B cell (primary cell): ENCODE results near the gene STX12. TPM values are rescaled to one million over a fixed set of nuclear protein-coding genes. Genes with fewer than 3 reads are reported as not detected.

ENCODE experiments used
- ATAC-seq: fragments of 200-7000 bp; cut with Tn5 transposase; one replicate; pipeline ENCODE4 v1.10.0; 2021; ENCODE audit warnings: low read depth, mild to moderate bottlenecking, moderate number of reproducible peaks, moderate library complexity
- CTCF ChIA-PET: fragments of 350-600 bp; sonication (Branson Sonifier 250); formaldehyde crosslinking; loops from one replicate; lab custom pipeline; 2021; ENCODE audit warnings: antibody characterized with exemption, inconsistent platforms; lab: Charles Lee
- POLR2A ChIA-PET: fragments of 350-600 bp; sonication (Branson Sonifier 250); formaldehyde crosslinking; loops from one replicate; lab custom pipeline; 2021; ENCODE audit warnings: antibody characterized with exemption; lab: Charles Lee
- DNase-seq: peaks from one replicate; pipeline ENCODE4 v3.0.0; 2013
- H2AFZ ChIP-seq: 2 replicates; pipeline ENCODE4 v1.6.1; 2012; ENCODE audit warnings: mild to moderate bottlenecking, low read depth, low read length; ENCODE audit not compliant: insufficient read depth, poor library complexity, severe bottlenecking
- H3K27ac ChIP-seq, 2 donors: 1 replicate in 1 of 2; 2 replicates in 1 of 2; pipeline ENCODE4 v1.5.1; 2012 to 2013; ENCODE audit warnings: low read length in 2 of 2, mild to moderate bottlenecking in 2 of 2, moderate library complexity in 1 of 2
- H3K27me3 ChIP-seq, 4 experiments: fragments of 200-600 bp in 1 of 4; sonication (generic) in 1 of 4; replicated peaks in 1 of 4; 1 replicate in 2 of 4; 2 replicates in 2 of 4; pipeline versions ENCODE4 v1.6.1 to v1.7.0; 2013 to 2016; ENCODE audit warnings: low read length in 3 of 4, mild to moderate bottlenecking in 2 of 4, mixed read lengths in 1 of 4, moderate library complexity in 1 of 4; ENCODE audit not compliant: insufficient read depth in 4 of 4, control insufficient read depth in 3 of 4; ENCODE audit errors: control extremely low read depth in 1 of 4
- H3K36me3 ChIP-seq, 2 experiments: replicated peaks in 1 of 2; 1 replicate in 1 of 2; 2 replicates in 1 of 2; pipeline versions ENCODE4 v1.6.1 to v1.7.1; 2013; ENCODE audit warnings: low read length in 1 of 2; ENCODE audit not compliant: insufficient read depth in 2 of 2, control insufficient read depth in 1 of 2; ENCODE audit errors: control extremely low read depth in 1 of 2, extremely low read depth in 1 of 2
- H3K4me1 ChIP-seq, 2 donors: fragments of 200-600 bp in 1 of 2; sonication (generic) in 1 of 2; 1 replicate in 1 of 2; 2 replicates in 1 of 2; pipeline versions ENCODE4 v1.5.1 to v1.6.1; 2013 to 2017; ENCODE audit warnings: low read length in 2 of 2; ENCODE audit not compliant: control insufficient read depth in 2 of 2, insufficient read depth in 2 of 2
- H3K4me2 ChIP-seq: replicated peaks from 2 replicates; pipeline ENCODE3; 2012; ENCODE audit warnings: mild to moderate bottlenecking, low read depth, low read length; ENCODE audit not compliant: poor library complexity, severe bottlenecking
- H3K4me3 ChIP-seq, 5 experiments: fragments of 200-600 bp in 1 of 5; sonication (generic) in 1 of 5; 1 replicate in 3 of 5; 2 replicates in 2 of 5; pipeline versions ENCODE4 v1.5.1 to v1.7.0; 2011 to 2016; ENCODE audit warnings: low read length in 4 of 5, mild to moderate bottlenecking in 4 of 5, low read depth in 2 of 5, control low read depth in 1 of 5, moderate library complexity in 1 of 5; ENCODE audit not compliant: insufficient read depth in 1 of 5; ENCODE audit errors: control extremely low read depth in 1 of 5, extremely low read depth in 1 of 5
- H3K79me2 ChIP-seq: fragments of 200-600 bp; sonication (generic); one replicate; pipeline ENCODE4 v1.6.0; 2016; ENCODE audit warnings: low read length; ENCODE audit not compliant: control insufficient read depth, insufficient read depth
- H3K9ac ChIP-seq: fragments of 200-600 bp; sonication (generic); 2 replicates; pipeline ENCODE4 v1.6.1; 2017; ENCODE audit warnings: mild to moderate bottlenecking, low read length, moderate library complexity
- H3K9me3 ChIP-seq, 3 donors: one replicate each; pipeline versions ENCODE4 v1.6.1 to v1.7.1; 2013; ENCODE audit warnings: low read length in 2 of 3; ENCODE audit not compliant: control insufficient read depth in 2 of 3, insufficient read depth in 1 of 3; ENCODE audit errors: control extremely low read depth in 1 of 3
- H4K20me1 ChIP-seq: 2 replicates; pipeline ENCODE4 v1.6.0; 2012; ENCODE audit warnings: mild to moderate bottlenecking, low read length; ENCODE audit not compliant: insufficient read depth, control insufficient read depth, poor library complexity, severe bottlenecking
- H3K27ac Mint-ChIP-seq: one replicate; pipeline ENCODE4 v1.8.0; 2021; ENCODE audit warnings: mixed read lengths
- H3K27me3 Mint-ChIP-seq: one replicate; pipeline ENCODE4 v1.8.0; 2021; ENCODE audit warnings: mixed read lengths
- H3K4me1 Mint-ChIP-seq: one replicate; pipeline ENCODE4 v1.8.0; 2021; ENCODE audit warnings: mixed read lengths
- H3K4me3 Mint-ChIP-seq: one replicate; pipeline ENCODE4 v1.8.0; 2021; ENCODE audit warnings: mixed read lengths
- H3K9me3 Mint-ChIP-seq: one replicate; pipeline ENCODE4 v1.8.0; 2022; ENCODE audit warnings: mixed read lengths; ENCODE audit not compliant: insufficient read depth
- EZH2 ChIP-seq: IDR thresholded peaks from 2 replicates; pipeline ENCODE4 v1.6.1; 2012; ENCODE audit warnings: borderline replicate concordance, low read depth, mild to moderate bottlenecking, moderate library complexity, low read length; ENCODE audit not compliant: insufficient read depth, poor library complexity, severe bottlenecking
- WGBS: methylation state at CpG from one replicate; pipeline ENCODE4 v1.1.5; 2013; ENCODE audit warnings: missing lambda C conversion rate; ENCODE audit not compliant: insufficient coverage; 5-methylcytosine and 5-hydroxymethylcytosine counted together
- intact Hi-C: fragments of 100-400 bp; cut with micrococcal nuclease; formaldehyde crosslinking; loops from one replicate; pipeline ENCODE4 v1.10.0; 2022
- polyA plus RNA-seq: library from polyadenylated mRNA; depleted of rRNA; stranded (reverse); fragments of >200 nt; gene quantifications from 2 replicates; pipeline ENCODE4 v1.2.3, GENCODE V29; 2012
- total RNA-seq, 2 donors: library from RNA; stranded (reverse); fragments of 120-200 nt in 1 of 2; gene quantifications; 1 replicate in 1 of 2; 2 replicates in 1 of 2; pipeline versions ENCODE4 v1.2.3 to v1.2.4, GENCODE V29; 2013 to 2022
- TF ChIP-seq, protein P1 (sequence below): fragments of 200-600 bp; IDR thresholded peaks from one replicate; pipeline ENCODE4 v1.8.0; 2022; ENCODE audit warnings: antibody characterized with exemption, mild to moderate bottlenecking

Gene STX12
- total and polyA plus RNA-seq, 2 donors (not counting 1 experiment from before 2014, with no cell fraction given), result 20.5 to 36.4 TPM

DNA sequence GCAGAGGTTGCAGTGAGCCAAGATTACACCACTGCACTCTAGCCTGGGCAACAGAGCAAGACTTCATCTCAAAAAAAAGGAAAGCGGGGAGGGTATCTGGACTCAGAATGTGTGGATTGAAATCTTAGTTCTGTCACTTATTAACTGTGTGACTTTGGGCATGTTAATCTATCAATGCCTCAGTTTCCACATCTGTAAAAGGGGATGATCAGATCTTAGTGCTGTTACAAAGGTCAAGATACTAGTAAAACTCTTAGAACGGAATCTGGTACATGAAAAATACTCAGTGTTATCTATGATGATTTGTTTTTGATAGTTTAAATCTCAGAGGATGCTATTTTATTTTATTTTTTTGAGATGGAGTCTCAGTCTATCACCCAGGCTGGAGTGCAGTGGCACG is 36.8 kb upstream of the STX12 start:
- Histone ChIP-seq H3K79me2 (peaks cover 6% of the 10 kb centered on the region), H3K27me3 (no peaks in the 10 kb centered on the region), H3K9ac (no peak overlapping the region), H3K36me3 (peaks cover 8 to 42% of the 10 kb centered on the region in 2 experiments), H3K4me2 (no peak overlapping the region), H3K27ac (no peak overlapping the region), H2AFZ (no peak overlapping the region), H3K4me1 (no peaks in the 10 kb centered on the region), H4K20me1 (no peaks in the 10 kb centered on the region), H3K4me3 (no peak overlapping the region), H3K9me3 (no peaks in the 10 kb centered on the region)
- no peaks in the 10 kb centered on the region for H3K27me3 Mint-ChIP-seq
- DNase-seq (no peak), ATAC-seq (no peak)
- no peak overlapping the region for H3K27ac Mint-ChIP-seq
- WGBS, result 100% methylated on average over 1 of the region's 3 CpGs
- H3K4me1 Mint-ChIP-seq, result no peaks in the 10 kb centered on the region
- no peak overlapping the region for H3K4me3 Mint-ChIP-seq
- ChIA-PET POLR2A (interaction anchor here (0.6 kb wide), 1 partner anchor 35 kb away, joined by 3 read pairs; no protein-coding TSS in a partner anchor), CTCF (no interaction called here)
- no peaks in the 10 kb centered on the region for H3K9me3 Mint-ChIP-seq
- intact Hi-C loops, result no loop called here
- TF ChIP-seq, protein P1, sequence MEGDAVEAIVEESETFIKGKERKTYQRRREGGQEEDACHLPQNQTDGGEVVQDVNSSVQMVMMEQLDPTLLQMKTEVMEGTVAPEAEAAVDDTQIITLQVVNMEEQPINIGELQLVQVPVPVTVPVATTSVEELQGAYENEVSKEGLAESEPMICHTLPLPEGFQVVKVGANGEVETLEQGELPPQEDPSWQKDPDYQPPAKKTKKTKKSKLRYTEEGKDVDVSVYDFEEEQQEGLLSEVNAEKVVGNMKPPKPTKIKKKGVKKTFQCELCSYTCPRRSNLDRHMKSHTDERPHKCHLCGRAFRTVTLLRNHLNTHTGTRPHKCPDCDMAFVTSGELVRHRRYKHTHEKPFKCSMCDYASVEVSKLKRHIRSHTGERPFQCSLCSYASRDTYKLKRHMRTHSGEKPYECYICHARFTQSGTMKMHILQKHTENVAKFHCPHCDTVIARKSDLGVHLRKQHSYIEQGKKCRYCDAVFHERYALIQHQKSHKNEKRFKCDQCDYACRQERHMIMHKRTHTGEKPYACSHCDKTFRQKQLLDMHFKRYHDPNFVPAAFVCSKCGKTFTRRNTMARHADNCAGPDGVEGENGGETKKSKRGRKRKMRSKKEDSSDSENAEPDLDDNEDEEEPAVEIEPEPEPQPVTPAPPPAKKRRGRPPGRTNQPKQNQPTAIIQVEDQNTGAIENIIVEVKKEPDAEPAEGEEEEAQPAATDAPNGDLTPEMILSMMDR, result no peak
- TF ChIP-seq EZH2, result no peak

DNA sequence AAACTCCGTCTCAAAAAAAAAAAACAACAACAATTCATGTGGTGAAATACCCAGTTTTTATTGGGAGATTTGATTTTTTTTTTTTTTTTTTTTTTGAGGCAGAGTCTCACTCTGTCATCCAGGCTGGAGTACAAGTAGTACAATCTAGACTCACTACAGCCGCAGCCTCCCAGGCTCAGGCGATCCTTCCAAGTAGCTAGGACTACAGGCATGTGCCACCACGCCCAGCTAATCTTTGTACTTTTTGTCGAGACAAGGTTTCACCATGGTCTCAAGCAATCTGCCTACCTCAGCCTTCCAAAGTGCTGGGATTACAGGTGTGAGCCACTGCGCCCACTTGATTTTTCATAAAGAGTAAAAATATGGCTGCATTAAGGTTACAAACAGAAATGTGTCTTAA is 31.9 kb upstream of the STX12 start:
- DNase-seq (no peak), ATAC-seq (no peak)
- H4K20me1 ChIP-seq, result no peaks in the 10 kb centered on the region
- Mint-ChIP-seq H3K4me1 (no peaks in the 10 kb centered on the region), H3K4me3 (no peak overlapping the region), H3K27me3 (no peaks in the 10 kb centered on the region), H3K9me3 (no peaks in the 10 kb centered on the region), H3K27ac (no peak overlapping the region)
- H3K4me1 ChIP-seq, result no peaks in the 10 kb centered on the region
- POLR2A ChIA-PET, result no interaction called here
- no peak overlapping the region for H3K4me2 ChIP-seq
- no peak overlapping the region for H3K9ac ChIP-seq
- H3K27me3 ChIP-seq, result no peaks in the 10 kb centered on the region
- no peaks in the 10 kb centered on the region for H3K9me3 ChIP-seq
- no peaks in the 10 kb centered on the region for H3K79me2 ChIP-seq
- intact Hi-C loops, result no loop called here
- H2AFZ ChIP-seq, result no peak overlapping the region
- H3K27ac ChIP-seq, result no peak overlapping the region
- no peak overlapping the region for H3K4me3 ChIP-seq
- H3K36me3 ChIP-seq, result peaks cover 1 to 36% of the 10 kb centered on the region in 2 experiments
- 100% methylated on average over 3 of the region's 6 CpGs for WGBS
- TF ChIP-seq, protein P1, result no peak
- no peak for TF ChIP-seq EZH2
- CTCF ChIA-PET, result no interaction called here
